ENCODE results near the gene IL13. TPM values are rescaled to one million over a fixed set of nuclear protein-coding genes. Genes with fewer than 3 reads are reported as not detected.

The IL13 gene
- total RNA-seq, 1 experiment from 2014 or later: not detected

DNA sequence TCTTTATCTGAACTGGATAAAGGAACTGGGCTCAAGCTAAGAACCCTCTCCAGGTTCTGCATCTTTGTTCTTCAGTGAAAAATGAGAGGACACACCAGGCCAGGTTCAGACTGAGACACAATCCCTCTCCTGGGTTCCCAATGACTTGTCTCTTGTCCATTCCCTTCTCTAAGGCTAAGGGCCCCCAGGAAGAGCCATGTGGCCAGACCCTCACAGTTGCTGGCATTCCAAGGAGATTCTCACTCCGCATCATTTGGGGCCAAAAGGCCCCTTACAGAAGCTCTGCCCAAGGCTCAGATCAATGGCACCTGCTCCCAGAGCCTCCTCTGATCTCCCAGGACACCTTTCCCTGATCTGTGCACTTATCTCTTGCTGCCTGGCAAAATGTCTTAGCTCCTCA lies 20.8 kb downstream of the IL13 start:
- Mint-ChIP-seq H3K4me1 (peaks cover 4 to 5% of the 10 kb centered on the region in 2 experiments; a peak in 1 of 4 replicates), H3K27me3 (ENCODE audit: low read depth) (no peaks in the 10 kb centered on the region; the same call in 1 of the 2 replicates), H3K27ac (no peak overlapping the region), H3K9me3 (no peaks in the 10 kb centered on the region), H3K36me3 (ENCODE audit: insufficient read depth in 1 of 3, low read depth in 3 of 3) (no peaks in the 10 kb centered on the region), H3K4me3 (no peak overlapping the region)
- no peak overlapping the region for H4K91ac ChIP-seq (ENCODE audit: insufficient read length, low read depth, low read length)
- H4K20me1 ChIP-seq (ENCODE audit: control insufficient read depth, insufficient read depth, insufficient read length): peaks cover 3% of the 10 kb centered on the region
- no peak for DNase-seq
- no peak overlapping the region for H2BK120ac ChIP-seq (ENCODE audit: low read depth, low read length, poor library complexity, severe bottlenecking)
- H3K23me2 ChIP-seq (ENCODE audit: insufficient read length, low read depth, low read length, poor library complexity, severe bottlenecking): no peaks in the 10 kb centered on the region
- WGBS (ENCODE audit: extremely low coverage, insufficient read length, low lambda C conversion rate): no CpG with 5 or more reads among the region's 1 CpG
- no peak overlapping the region for H2BK12ac ChIP-seq (ENCODE audit: insufficient read length, low read depth, low read length)
- no peak overlapping the region for H4K5ac ChIP-seq (ENCODE audit: insufficient read length, low read depth, low read length)
- H3K4me2 ChIP-seq (ENCODE audit: insufficient read depth, insufficient read length, low read length): no peak overlapping the region
- H3K4ac ChIP-seq (ENCODE audit: low read depth, low read length): no peak overlapping the region
- TF ChIP-seq, protein P1, sequence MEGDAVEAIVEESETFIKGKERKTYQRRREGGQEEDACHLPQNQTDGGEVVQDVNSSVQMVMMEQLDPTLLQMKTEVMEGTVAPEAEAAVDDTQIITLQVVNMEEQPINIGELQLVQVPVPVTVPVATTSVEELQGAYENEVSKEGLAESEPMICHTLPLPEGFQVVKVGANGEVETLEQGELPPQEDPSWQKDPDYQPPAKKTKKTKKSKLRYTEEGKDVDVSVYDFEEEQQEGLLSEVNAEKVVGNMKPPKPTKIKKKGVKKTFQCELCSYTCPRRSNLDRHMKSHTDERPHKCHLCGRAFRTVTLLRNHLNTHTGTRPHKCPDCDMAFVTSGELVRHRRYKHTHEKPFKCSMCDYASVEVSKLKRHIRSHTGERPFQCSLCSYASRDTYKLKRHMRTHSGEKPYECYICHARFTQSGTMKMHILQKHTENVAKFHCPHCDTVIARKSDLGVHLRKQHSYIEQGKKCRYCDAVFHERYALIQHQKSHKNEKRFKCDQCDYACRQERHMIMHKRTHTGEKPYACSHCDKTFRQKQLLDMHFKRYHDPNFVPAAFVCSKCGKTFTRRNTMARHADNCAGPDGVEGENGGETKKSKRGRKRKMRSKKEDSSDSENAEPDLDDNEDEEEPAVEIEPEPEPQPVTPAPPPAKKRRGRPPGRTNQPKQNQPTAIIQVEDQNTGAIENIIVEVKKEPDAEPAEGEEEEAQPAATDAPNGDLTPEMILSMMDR (conservative IDR thresholded peaks at IDR 0.05): no peak
- H3K27me3 ChIP-seq (ENCODE audit: insufficient read depth, low read length): no peaks in the 10 kb centered on the region
- no peak overlapping the region for H4K8ac ChIP-seq (replicated peaks; ENCODE audit: insufficient read length, low read depth, low read length)
- H3K79me1 ChIP-seq (ENCODE audit: insufficient read depth, low read depth, low read length, poor library complexity, severe bottlenecking): no peaks in the 10 kb centered on the region
- no peak overlapping the region for H3K14ac ChIP-seq (ENCODE audit: insufficient read depth, low read length)
- H3K56ac ChIP-seq (ENCODE audit: insufficient read length, low read depth, low read length): no peak overlapping the region
- H2AFZ ChIP-seq (ENCODE audit: low read length): no peak overlapping the region
- no peak overlapping the region for H3K18ac ChIP-seq (ENCODE audit: insufficient read length, low read depth, low read length)
- H3K4me1 ChIP-seq (ENCODE audit: insufficient read depth, low read length): no peaks in the 10 kb centered on the region
- H3K27ac ChIP-seq (ENCODE audit: insufficient read length, low read depth, low read length): no peak overlapping the region
- no peaks in the 10 kb centered on the region for H3K9me3 ChIP-seq (ENCODE audit: control insufficient read depth, low read depth, low read length)
- no peak overlapping the region for H2BK5ac ChIP-seq (ENCODE audit: insufficient read length, low read length)
- H2BK20ac ChIP-seq (ENCODE audit: low read depth, low read length, poor library complexity, severe bottlenecking): no peak overlapping the region
- H3K23ac ChIP-seq (ENCODE audit: insufficient read length, low read depth, low read length): no peak overlapping the region
- no peak overlapping the region for H3K9ac ChIP-seq (ENCODE audit: extremely low read depth, insufficient read length, low read length)
- H3K79me2 ChIP-seq (ENCODE audit: insufficient read depth, low read length): no peaks in the 10 kb centered on the region
- H2AK5ac ChIP-seq (ENCODE audit: insufficient read length, low read length): no peak overlapping the region
- no peak overlapping the region for H2BK15ac ChIP-seq (ENCODE audit: low read depth, low read length)
- no peak overlapping the region for H3T11ph ChIP-seq (ENCODE audit: low read length)

Data from H9 (cell line).